C4-2B (cell line): ENCODE measurements around the gene CUL9.

Experiments used
- H3K27ac ChIP-seq: fragments of 450-650 bp; 2 replicates; pipeline ENCODE4 v1.5.1; 2017
- ZFX ChIP-seq: fragments of 450-650 bp; IDR thresholded peaks from 2 replicates; pipeline ENCODE4 v1.6.1; 2017
- TF ChIP-seq, protein P1 (sequence below): fragments of 450-650 bp; conservative IDR thresholded peaks from 2 replicates; pipeline ENCODE4 v1.5.1; 2017; ENCODE audit warnings: mild to moderate bottlenecking

Gene CUL9

DNA sequence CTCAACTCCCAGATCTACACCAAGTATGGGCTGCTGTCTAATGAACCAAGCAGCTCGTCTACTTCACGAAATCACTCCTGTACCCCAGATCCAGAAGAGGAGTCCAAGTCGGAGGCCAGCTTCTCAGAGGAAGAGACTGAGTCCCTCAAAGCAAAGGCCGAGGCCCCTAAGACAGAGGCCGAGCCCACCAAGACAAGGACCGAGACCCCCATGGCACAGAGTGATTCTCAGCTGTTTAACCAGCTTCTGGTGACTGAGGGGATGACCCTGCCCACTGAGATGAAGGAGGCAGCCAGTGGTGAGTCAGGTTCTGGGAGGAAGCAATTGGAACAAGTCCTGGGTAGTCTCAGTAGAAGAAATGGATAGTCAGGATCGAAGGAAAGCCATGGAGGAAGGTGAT is 5.8 kb downstream of the CUL9 start:
- H3K27ac ChIP-seq, result no peak overlapping the region
- TF ChIP-seq, protein P1, sequence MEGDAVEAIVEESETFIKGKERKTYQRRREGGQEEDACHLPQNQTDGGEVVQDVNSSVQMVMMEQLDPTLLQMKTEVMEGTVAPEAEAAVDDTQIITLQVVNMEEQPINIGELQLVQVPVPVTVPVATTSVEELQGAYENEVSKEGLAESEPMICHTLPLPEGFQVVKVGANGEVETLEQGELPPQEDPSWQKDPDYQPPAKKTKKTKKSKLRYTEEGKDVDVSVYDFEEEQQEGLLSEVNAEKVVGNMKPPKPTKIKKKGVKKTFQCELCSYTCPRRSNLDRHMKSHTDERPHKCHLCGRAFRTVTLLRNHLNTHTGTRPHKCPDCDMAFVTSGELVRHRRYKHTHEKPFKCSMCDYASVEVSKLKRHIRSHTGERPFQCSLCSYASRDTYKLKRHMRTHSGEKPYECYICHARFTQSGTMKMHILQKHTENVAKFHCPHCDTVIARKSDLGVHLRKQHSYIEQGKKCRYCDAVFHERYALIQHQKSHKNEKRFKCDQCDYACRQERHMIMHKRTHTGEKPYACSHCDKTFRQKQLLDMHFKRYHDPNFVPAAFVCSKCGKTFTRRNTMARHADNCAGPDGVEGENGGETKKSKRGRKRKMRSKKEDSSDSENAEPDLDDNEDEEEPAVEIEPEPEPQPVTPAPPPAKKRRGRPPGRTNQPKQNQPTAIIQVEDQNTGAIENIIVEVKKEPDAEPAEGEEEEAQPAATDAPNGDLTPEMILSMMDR, result no peak
- no peak for TF ChIP-seq ZFX

DNA sequence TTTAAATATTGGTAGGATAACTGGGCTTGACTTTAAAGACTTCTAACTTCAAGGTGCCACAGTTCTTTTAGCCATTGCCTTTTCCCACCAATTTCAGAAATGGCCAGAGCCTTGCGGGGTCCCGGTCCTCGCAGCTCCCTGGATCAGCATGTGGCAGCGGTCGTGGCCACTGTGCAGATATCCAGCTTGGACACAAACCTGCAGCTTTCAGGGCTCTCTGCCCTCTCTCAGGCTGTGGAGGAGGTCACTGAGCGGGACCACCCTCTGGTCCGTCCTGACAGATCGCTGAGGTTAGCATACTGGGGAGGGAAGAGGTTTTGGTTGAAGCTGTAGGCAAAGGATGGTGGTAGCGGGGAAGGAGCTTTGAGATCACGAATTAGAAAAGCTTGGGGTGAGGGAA is 6.4 kb downstream of the CUL9 start:
- H3K27ac ChIP-seq, result no peak overlapping the region
- TF ChIP-seq, protein P1, result no peak
- no peak for TF ChIP-seq ZFX

DNA sequence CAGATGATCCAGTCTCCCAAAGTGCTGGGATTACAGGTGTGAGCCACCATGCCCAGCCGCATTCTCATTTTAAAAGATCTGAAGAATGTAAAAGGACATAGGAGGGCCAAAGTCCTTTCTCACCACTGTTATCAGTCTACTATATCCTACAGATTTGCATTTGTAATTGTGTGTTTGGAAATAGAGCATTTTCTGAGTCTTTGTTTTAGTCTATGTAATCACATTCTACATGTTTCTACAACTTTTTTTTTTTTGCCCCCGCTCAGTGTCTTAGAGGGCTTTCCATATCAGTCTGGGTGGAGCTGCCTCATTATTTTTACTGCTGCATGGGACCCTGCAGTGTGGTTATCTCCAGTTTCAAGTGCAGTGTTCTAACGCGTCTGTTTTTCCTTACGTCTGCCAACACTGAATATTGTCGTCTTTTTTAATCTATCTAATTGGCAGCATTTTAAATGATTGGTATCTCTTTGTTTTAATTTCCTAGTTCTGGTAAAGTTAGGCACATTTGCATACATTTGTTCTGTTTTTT is 7.8 kb downstream of the CUL9 start:
- TF ChIP-seq, protein P1, result no peak
- no peak overlapping the region for H3K27ac ChIP-seq

DNA sequence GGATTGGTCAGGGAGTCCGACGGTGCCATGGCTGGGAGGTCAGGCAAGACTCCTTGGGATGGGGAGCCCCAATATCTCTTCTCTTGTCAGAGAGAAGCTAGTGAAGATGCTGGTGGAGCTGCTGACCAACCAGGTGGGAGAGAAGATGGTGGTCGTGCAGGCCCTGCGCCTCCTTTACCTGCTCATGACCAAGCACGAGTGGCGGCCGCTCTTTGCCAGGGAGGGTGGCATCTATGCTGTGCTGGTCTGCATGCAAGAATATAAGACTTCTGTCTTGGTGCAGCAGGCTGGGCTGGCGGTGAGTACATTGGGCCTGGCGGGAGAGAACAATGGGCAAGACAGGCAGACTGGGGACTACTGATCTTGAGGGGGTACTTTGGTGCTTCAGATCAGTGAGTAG is 10.9 kb downstream of the CUL9 start:
- H3K27ac ChIP-seq, result no peak overlapping the region
- TF ChIP-seq ZFX, result no peak
- TF ChIP-seq, protein P1, result no peak

DNA sequence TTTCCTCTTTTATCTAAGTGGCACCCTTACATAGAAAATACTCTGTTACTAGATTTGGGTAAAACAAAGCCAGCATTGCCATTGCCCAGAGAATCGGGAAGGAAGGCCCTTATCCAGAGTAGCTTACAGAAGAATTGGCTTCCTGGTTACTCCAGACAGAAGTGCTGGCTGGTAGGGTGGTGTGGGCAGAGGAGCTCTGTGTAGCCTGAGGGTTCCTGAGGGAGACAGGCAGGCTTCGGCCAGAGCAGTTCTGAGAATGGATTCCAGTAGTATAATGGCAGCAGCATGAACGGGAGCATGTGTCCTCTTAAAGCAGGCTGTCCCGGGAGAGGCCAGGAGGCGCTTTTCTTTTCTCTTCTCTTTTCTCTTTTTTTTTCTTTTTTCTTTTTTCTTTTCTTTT is 11.9 kb downstream of the CUL9 start:
- TF ChIP-seq ZFX, result no peak
- TF ChIP-seq, protein P1, result no peak

DNA sequence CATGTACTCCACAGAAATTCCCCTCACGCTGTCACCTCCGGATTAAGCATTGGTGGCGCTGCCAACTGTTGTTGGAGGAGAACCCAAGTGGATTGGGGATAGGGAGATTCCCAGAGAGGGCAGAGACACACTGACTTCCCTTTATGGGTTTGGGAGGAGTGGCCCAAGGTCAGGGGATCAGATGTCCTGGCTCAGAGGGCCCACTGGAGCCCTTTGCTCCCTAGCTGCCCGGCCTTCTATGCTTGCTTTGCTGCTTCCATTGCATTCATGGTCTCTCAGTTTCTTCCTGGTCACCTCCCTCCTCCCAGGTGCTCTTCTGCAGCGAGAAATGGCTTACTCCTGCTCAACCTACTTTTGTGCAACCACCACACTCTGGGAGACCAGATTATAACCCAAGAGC is 14.3 kb downstream of the CUL9 start:
- no peak overlapping the region for H3K27ac ChIP-seq
- TF ChIP-seq ZFX, result no peak
- TF ChIP-seq, protein P1, result no peak

More for the DNA sequence above, 11.9 kb downstream of the CUL9 start:
- H3K27ac ChIP-seq, result no peak overlapping the region

DNA sequence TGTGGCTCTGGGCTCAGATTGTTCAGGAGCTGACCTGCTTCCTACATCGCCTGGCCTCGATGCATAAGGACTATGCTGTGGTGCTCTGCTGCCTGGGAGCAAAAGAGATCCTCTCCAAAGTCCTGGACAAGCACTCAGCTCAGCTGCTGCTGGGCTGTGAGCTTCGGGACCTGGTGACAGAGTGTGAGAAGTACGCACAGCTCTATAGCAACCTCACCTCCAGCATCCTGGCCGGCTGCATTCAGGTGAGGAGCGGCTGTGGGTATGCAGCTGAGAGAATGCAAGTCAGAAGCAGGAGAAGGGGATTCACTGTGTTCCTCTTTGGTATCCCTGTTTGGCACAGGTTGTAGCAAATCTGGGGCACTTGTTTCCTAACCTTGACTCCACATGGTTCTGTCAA is 17.9 kb downstream of the CUL9 start:
- no peak overlapping the region for H3K27ac ChIP-seq
- TF ChIP-seq, protein P1, result no peak
- TF ChIP-seq ZFX, result no peak
